BLaER1 (cell line): ENCODE results near the gene ZFX.
"Not testable (repeated sequence)": the region's sequence is repeated elsewhere in the genome, so short reads cannot be mapped to it uniquely, and the experiment has no call there.

ENCODE experiments used
- H3K27ac ChIP-seq: shearing (Covaris generic); formaldehyde crosslinking; 2 replicates; pipeline ENCODE4 v1.8.1; 2022
- H3K27me3 ChIP-seq: shearing (Covaris generic); formaldehyde crosslinking; 2 replicates; pipeline ENCODE4 v1.8.1; 2022
- H3K36me3 ChIP-seq: shearing (Covaris generic); formaldehyde crosslinking; 2 replicates; pipeline ENCODE4 v1.8.1; 2022
- H3K4me1 ChIP-seq: shearing (Covaris generic); formaldehyde crosslinking; 2 replicates; pipeline ENCODE4 v1.8.1; 2022
- H3K4me2 ChIP-seq: shearing (Covaris generic); formaldehyde crosslinking; 2 replicates; pipeline ENCODE4 v1.8.1; 2022
- H3K4me3 ChIP-seq: shearing (Covaris generic); formaldehyde crosslinking; 2 replicates; pipeline ENCODE4 v1.8.1; 2022
- H3K9ac ChIP-seq: shearing (Covaris generic); formaldehyde crosslinking; 2 replicates; pipeline ENCODE4 v1.8.1; 2022
- H3K9me3 ChIP-seq: shearing (Covaris generic); formaldehyde crosslinking; 2 replicates; pipeline ENCODE4 v1.8.1; 2022
- H4K20me1 ChIP-seq: shearing (Covaris generic); formaldehyde crosslinking; 2 replicates; pipeline ENCODE4 v1.8.1; 2022
- Cebpa-rat ChIP-seq: shearing (Covaris generic); IDR thresholded peaks from 2 replicates; pipeline ENCODE4 v1.8.1; 2022

ZFX gene

DNA sequence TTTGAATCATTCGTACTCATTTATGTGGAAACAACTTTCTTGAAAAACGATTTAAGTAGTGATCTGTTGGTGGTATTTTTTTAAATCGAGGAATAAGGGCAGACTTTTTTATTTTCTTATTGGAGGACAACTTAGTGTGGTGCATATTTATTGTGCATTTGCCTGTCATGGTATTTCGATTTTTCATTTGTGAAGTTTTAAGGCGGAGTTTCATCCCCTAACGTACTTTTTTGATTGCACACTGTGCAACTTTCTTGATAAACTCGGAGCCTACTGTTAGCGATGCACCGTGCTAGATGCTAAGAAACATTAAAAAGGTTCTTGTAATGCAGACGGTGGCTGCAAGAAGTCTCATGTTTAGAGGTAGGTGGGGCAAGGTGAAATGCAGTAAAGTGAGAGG is 1.4 kb downstream of the ZFX start:
- H3K27me3 ChIP-seq: no peaks in the 10 kb centered on the region
- peaks cover 26% of the 10 kb centered on the region; the same call in 1 of the 2 replicates for H3K36me3 ChIP-seq
- peak overlapping the region; percentile 83 for H3K4me3 ChIP-seq
- H3K4me1 ChIP-seq: peaks cover 64% of the 10 kb centered on the region
- TF ChIP-seq Cebpa-rat: no peak
- peak overlapping the region; percentile 100 for H3K27ac ChIP-seq
- H3K9me3 ChIP-seq: no peaks in the 10 kb centered on the region
- H4K20me1 ChIP-seq: peaks cover 56% of the 10 kb centered on the region
- peak overlapping the region; percentile 74 for H3K4me2 ChIP-seq
- peak overlapping the region; percentile 100 for H3K9ac ChIP-seq

DNA sequence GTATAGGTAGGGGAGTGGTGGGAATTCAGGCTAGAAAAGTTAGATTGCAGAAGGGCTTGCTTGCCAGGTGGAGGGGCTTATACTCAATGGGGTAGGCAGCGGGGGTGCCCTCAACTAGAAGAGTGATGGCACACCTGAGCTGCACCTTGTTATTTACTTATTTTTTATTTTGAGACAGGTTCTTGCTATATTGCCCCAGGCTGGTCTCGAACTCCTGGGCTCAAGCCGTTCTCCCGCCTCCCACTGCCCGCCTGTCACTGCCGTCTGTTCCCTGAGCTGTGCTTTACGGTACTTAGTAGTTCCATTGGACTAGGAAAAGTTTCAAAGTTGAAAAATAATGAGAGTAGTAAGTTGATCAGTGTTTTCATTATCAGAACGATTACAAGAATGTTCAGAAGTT is 2.0 kb downstream of the ZFX start:
- H3K9ac ChIP-seq: peak overlapping the region; percentile 100
- peak overlapping the region; percentile 83 for H3K4me3 ChIP-seq
- no peaks in the 10 kb centered on the region for H3K27me3 ChIP-seq
- H3K27ac ChIP-seq: peak overlapping the region; percentile 100
- peaks cover 62% of the 10 kb centered on the region for H4K20me1 ChIP-seq
- peaks cover 28% of the 10 kb centered on the region; the same call in 1 of the 2 replicates for H3K36me3 ChIP-seq
- peaks cover 62% of the 10 kb centered on the region for H3K4me1 ChIP-seq
- TF ChIP-seq Cebpa-rat: no peak
- H3K4me2 ChIP-seq: peak overlapping the region; percentile 74
- no peaks in the 10 kb centered on the region for H3K9me3 ChIP-seq

DNA sequence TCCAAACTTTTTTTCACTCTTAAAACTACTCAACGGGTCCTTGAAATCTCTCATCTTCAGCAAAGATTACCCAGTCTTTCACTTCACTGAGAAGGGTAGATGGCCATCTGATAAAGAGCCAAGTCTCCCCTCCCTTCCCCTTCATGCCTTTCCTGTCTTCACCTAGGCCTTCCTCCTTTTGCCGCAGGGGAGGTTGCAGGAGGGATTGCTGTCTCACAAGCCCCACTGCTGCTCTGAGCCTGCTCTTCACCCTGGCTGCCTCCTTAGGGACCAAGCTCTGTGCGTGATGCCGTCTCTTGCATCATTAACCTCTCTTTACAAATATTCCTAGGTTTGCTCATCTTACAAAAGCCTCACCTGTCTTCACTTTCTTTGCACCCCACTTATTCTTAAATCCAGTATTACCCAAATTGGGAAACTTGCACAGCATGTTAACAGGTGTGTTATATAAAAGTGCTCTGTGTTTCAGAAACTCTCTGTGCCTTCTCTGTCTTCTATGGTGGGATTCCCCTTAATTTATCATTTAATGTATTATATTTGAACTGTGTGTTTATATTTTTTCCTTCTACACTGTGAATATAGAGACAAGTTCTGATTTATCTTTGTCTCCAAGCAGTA is 3.8 kb downstream of the ZFX start:
- 0 out of 2 replicates have a peak overlapping the region, but pooled peaks have one; percentile 13 for H3K4me3 ChIP-seq
- H3K4me1 ChIP-seq: peaks cover 45% of the 10 kb centered on the region
- H3K4me2 ChIP-seq: peak overlapping the region; percentile 74

DNA sequence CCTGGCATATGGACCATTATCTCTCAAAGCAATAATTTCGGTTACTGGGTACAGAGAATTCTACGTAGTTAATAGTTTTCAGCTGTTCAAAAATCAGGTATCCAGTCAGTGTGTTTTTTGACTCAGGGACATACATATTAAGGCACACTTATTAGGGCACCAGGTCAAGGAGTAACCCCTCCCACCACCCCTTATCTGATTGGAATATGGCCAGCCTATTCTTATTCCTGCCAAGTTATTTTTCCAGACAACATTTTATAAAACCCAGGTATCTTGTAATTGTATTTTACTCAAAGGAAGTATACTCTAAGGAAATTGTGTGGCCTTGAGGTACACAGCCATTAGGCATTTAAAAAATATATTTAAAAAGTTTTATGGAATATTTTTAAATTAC is 4.3 kb downstream of the ZFX start:
- TF ChIP-seq Cebpa-rat: no peak
- H3K4me2 ChIP-seq: peak overlapping the region; percentile 74; the same call in 1 of the 2 replicates
- H3K4me1 ChIP-seq: peaks cover 40% of the 10 kb centered on the region
- H3K9ac ChIP-seq: no peak overlapping the region
- no peak overlapping the region for H3K4me3 ChIP-seq
- no peaks in the 10 kb centered on the region for H3K27me3 ChIP-seq
- no peaks in the 10 kb centered on the region for H3K9me3 ChIP-seq
- peaks cover 85% of the 10 kb centered on the region for H4K20me1 ChIP-seq
- peaks cover 49% of the 10 kb centered on the region for H3K36me3 ChIP-seq
- H3K27ac ChIP-seq: 0 out of 2 replicates have a peak overlapping the region, but pooled peaks have one; percentile 4

More for the DNA sequence above, 3.8 kb downstream of the ZFX start:
- Histone ChIP-seq H3K9me3 (no peaks in the 10 kb centered on the region), H3K27ac (0 out of 2 replicates have a peak overlapping the region, but pooled peaks have one; percentile 4), H3K9ac (peak overlapping the region; percentile 61), H3K27me3 (no peaks in the 10 kb centered on the region), H4K20me1 (peaks cover 80% of the 10 kb centered on the region), H3K36me3 (peaks cover 44% of the 10 kb centered on the region)
- no peak for TF ChIP-seq Cebpa-rat

DNA sequence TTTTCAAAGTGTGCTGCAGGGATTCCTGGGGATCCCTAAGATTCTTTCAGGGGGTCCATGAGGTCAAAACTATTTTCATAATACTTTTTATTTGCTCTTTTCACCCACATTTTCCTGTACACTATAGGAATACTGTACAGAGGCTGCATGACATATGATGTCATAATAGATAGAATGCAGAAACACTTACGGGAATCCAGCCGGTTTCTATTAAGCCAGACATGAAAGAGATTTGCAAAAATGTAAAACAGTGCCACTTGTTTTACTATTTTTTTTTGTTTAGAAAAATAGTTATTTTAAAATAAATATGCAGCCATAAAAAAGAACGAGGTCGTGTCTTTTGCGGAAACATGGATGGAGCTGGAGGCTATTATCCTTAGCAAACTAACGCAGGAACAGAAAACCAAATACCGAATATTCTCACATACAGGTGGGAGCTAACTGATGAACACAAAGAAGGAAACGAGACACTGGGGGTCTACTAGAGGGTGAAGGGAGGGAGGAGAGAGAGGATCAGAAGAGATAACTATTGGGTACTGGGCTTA is 5.0 kb downstream of the ZFX start:
- H3K9ac ChIP-seq: no peak overlapping the region
- TF ChIP-seq Cebpa-rat: no peak
- peaks cover 40% of the 10 kb centered on the region for H3K4me1 ChIP-seq
- H3K36me3 ChIP-seq: peaks cover 56% of the 10 kb centered on the region
- H3K27me3 ChIP-seq: no peaks in the 10 kb centered on the region
- H3K4me3 ChIP-seq: no peak overlapping the region
- no peak overlapping the region for H3K4me2 ChIP-seq
- H4K20me1 ChIP-seq: peaks cover 92% of the 10 kb centered on the region
- H3K9me3 ChIP-seq: no peaks in the 10 kb centered on the region
- no peak overlapping the region for H3K27ac ChIP-seq

DNA sequence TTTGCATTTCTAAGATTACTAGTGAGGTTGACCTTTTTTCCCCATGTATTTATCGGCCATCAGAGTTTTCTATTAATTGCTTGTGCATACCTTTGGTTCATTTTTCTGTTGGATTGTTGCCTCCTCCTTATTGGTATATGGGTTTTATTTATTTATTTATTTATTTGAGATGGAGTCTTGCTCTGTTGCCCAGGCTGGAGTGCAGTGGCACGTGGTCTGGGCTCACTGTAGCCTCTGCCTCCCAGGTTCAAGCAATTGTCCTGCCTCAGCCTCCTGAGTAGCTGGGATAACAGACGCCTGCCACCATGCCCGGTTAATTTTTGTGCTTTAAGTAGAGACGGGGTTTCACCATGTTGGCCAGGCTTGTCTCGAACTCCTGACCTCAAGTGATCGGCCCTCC is 6.2 kb downstream of the ZFX start:
- not testable (repeated sequence) for H3K9me3 ChIP-seq, H3K27ac ChIP-seq, H3K9ac ChIP-seq, H3K4me3 ChIP-seq, H3K27me3 ChIP-seq
- Histone ChIP-seq H4K20me1 (peaks cover 100% of the 10 kb centered on the region), H3K4me2 (peak overlapping the region; percentile 9), H3K4me1 (peaks cover 40% of the 10 kb centered on the region), H3K36me3 (peaks cover 57% of the 10 kb centered on the region)

DNA sequence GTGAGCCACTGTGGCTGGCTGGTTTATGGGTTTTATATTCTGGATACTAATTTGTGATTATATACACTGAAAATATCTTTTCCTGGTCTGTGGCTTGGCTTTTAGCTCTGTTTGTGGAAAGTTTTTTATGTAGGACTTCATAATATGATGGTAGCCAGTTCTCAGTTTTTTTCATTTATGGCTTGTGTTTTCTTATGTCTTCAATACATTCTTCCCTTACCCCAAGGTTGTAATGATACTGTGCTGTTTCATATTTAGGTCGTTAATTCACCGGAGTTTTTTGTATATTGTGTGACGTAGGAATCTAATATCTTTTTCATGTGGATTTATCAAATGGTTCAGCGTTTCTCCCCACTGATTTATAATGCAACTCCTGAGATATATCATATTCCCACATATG is 6.6 kb downstream of the ZFX start:
- no peaks in the 10 kb centered on the region for H3K27me3 ChIP-seq
- H3K36me3 ChIP-seq: peaks cover 59% of the 10 kb centered on the region
- no peak for TF ChIP-seq Cebpa-rat
- H4K20me1 ChIP-seq: peaks cover 100% of the 10 kb centered on the region
- peak overlapping the region; percentile 9 for H3K4me2 ChIP-seq
- no peak overlapping the region for H3K9ac ChIP-seq
- no peak overlapping the region for H3K27ac ChIP-seq
- H3K9me3 ChIP-seq: no peaks in the 10 kb centered on the region
- H3K4me1 ChIP-seq: peaks cover 39% of the 10 kb centered on the region
- no peak overlapping the region for H3K4me3 ChIP-seq

DNA sequence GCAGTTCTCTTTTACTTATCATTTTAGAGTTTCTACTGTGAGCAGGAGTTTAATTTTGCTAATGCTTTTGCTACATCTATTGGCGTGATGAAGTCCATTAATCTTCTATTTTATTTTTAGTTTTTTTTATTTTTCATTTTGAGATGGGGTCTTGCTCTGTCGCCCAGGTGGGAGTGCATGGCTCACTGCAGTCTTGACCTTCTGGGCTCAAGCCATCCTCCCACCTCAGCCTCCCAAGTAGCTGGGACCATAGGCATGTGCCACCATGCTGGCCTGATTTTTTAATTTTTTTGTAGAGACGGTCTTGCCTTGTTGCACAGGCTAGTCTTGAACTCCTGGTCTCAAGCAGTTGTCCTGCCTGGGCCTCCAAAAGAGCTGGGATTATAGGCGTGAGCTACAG is 9.4 kb downstream of the ZFX start:
- peaks cover 100% of the 10 kb centered on the region for H4K20me1 ChIP-seq
- peaks cover 12% of the 10 kb centered on the region for H3K4me1 ChIP-seq

DNA sequence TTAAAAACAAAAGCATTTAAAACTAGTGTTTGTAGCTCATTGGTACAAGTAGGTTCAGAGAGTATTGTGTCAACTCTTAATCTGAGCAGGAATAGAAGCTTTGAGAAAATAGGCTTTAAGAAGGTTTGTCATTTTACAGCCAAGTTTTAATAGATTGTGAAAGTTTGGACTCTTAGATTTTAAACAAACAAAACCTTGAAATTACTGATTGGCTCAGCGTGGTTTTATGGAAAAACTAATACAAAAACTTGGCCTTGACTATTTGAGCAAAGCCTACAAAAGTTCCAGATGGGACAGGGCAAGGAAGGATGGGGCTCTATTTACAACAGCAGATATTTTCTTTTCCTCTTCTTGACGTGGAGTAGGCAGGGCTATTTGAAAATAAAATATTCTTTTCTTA is 16.5 kb downstream of the ZFX start:
- no peak overlapping the region for H3K9ac ChIP-seq
- TF ChIP-seq Cebpa-rat: no peak
- no peak overlapping the region for H3K4me2 ChIP-seq
- peaks cover 65% of the 10 kb centered on the region for H3K36me3 ChIP-seq
- H3K27ac ChIP-seq: no peak overlapping the region
- no peak overlapping the region for H3K4me3 ChIP-seq
- no peaks in the 10 kb centered on the region for H3K27me3 ChIP-seq
- no peaks in the 10 kb centered on the region for H3K9me3 ChIP-seq
- H3K4me1 ChIP-seq: no peaks in the 10 kb centered on the region
- peaks cover 100% of the 10 kb centered on the region for H4K20me1 ChIP-seq

More for the DNA sequence above, 9.4 kb downstream of the ZFX start:
- Histone ChIP-seq H3K4me3 (no peak overlapping the region), H3K9me3 (no peaks in the 10 kb centered on the region), H3K9ac (no peak overlapping the region), H3K36me3 (peaks cover 68% of the 10 kb centered on the region), H3K27ac (no peak overlapping the region), H3K27me3 (no peaks in the 10 kb centered on the region), H3K4me2 (no peak overlapping the region)
- no peak for TF ChIP-seq Cebpa-rat

DNA sequence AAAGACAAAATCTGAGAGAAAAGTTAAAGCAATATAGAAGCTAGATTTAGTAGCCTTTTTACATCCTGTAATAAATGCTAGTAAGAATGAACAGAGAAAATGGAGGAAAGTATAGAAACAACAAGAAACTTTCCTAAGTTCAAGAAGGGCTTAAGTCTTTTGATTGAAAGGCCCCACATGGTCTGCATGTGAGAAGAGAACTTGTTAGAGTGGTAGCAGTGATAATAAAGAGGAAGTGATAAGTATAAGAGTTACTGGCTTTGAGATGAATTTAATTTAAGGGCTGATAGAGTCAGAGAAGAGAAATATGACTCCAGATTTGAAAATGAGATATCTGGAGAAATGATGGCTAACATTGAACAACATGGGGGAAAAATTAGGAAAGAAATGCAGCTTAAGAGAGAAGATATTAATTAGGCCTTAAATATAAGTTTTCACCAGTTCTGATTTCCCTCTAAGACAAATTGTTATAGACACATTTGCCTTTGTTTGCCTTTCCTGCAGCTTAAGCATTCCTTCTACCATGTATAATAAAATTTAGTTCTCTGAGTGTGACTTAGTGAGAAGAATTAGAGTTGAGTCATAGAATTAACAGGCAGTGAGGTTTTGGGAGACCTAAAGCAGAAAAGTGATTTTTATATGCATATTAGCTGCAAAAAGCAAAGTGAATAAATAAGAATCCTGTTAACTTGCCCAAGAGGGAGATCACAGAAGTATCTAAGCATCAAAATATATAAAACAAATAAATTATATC is 18.4 kb downstream of the ZFX start:
- Histone ChIP-seq H3K27ac (no peak overlapping the region), H4K20me1 (peaks cover 100% of the 10 kb centered on the region), H3K9me3 (no peaks in the 10 kb centered on the region), H3K9ac (no peak overlapping the region), H3K4me1 (no peaks in the 10 kb centered on the region), H3K4me2 (no peak overlapping the region), H3K4me3 (no peak overlapping the region), H3K27me3 (no peaks in the 10 kb centered on the region), H3K36me3 (peaks cover 69% of the 10 kb centered on the region)
- no peak for TF ChIP-seq Cebpa-rat
